GM18868 (cell line): ENCODE measurements around the gene RIMKLB.
"Not testable (repeated sequence)": the region's sequence is repeated elsewhere in the genome, so short reads cannot be mapped to it uniquely, and the experiment has no call there.

Source experiments
- ATAC-seq: cut with Tn5 transposase; IDR thresholded peaks from one replicate; pipeline ENCODE4 v1.9.1; 2021; ENCODE audit warnings: mild to moderate bottlenecking, moderate library complexity; ENCODE audit not compliant: unreplicated experiment

The RIMKLB gene

DNA sequence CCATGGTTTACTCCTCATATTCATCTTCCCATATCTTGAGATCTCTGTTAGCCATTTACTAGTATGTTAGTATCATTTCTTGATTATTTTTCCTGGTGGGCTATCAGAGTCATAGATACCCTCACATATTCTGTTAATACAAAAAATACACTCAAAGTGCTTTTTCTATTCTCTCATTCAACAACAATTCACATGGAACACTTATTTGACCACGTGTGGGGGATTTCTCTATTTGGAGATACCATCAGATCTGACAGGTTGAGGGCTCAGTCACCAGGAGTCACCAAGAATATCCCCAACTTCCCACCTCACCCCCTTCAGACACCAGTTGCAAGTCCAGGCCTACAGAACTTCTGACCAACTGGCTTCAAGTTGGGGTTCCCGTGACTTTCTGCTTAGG, 72.7 kb downstream of the RIMKLB start:
- no peak for ATAC-seq

DNA sequence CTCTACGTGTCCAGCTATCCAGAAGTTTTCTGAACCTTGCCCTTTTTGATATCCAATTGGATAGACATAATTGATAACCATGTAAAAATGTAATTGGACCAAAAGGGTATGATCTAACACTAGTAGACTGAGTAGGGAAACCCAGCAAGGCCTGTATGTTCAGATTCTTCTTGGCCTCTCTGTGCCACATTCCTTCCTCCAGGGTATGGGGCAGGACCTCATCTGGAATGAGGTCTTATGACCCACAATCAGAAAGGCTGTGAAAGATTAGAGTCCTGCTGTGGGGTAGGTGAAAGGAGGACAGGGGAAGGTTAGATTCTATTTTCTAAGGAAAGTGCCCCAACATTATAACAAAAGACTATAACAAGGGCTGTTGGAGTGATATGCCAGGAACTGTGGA, 73.3 kb downstream of the RIMKLB start:
- no peak for ATAC-seq

DNA sequence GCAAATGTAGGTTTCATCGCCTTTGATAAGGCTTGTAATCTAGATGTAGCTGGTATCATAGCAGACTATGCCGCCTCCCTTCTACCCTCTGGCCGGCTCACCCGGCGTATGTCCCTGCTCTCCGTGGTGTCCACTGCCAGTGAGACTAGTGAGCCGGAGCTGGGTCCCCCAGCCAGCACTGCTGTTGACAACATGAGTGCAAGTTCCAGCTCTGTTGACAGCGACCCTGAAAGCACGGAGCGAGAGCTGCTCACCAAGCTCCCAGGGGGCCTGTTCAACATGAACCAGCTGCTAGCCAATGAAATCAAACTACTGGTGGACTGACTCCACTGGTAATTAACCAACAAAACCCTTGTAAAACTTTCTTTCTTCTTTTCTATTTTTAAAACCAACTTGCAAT, 75.7 kb downstream of the RIMKLB start:
- no peak for ATAC-seq

DNA sequence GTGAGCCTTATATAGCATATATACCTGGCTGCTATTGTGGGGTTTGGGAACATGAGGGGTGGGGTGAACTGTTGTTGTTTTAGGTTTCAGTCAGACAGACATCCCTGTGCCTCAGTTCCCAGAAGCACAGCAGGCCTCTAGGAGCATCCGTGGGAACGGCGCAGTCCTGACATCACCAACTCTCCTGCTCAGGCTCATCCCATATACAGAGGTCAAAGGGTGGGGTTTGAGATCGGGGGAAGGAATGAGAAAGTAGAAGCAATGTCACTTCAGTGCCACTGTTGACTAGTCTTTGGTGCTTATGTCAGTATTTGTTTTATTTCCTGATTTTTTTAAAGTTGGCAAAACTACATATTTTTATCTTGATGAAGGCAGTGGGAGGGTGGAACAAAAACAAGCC, 81.5 kb downstream of the RIMKLB start:
- ATAC-seq, result no peak

DNA sequence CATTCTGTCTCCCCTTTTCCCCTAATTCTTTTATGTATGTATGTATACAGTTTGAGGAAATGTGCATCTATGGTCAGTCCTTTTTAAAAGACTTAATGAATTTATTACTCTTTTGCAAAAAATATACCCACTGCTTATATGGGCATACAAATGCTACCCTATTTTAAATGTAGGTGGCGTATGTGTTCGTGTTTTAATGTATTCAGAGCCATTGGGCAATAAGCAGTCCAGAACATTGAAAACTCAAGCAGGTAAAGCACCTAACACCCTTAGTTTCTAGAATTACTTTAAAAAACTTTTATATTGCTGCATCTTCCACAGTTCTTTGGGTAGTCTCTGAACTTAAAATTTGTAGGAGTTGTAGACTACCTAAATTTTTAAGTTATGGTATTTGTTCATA, 82.1 kb downstream of the RIMKLB start:
- no peak for ATAC-seq

DNA sequence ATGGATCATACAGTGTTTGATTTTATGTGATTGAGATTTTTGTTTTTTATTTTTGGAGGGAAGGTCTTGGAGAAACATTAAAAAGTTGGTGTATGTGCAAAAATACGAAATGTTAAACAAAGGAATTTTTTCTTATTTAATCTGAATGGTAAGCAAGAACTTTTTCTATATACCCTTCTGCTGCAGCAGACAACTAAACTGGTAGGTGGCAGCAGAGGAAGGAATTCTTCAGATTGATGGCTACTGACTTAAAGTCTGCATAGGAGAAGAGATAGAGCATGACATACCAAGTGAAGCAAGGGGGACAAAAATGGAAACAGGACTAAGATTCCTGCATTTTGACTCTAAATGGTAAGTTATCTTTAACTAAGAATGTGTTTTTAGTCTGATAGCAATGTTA, 82.6 kb downstream of the RIMKLB start:
- no peak for ATAC-seq

DNA sequence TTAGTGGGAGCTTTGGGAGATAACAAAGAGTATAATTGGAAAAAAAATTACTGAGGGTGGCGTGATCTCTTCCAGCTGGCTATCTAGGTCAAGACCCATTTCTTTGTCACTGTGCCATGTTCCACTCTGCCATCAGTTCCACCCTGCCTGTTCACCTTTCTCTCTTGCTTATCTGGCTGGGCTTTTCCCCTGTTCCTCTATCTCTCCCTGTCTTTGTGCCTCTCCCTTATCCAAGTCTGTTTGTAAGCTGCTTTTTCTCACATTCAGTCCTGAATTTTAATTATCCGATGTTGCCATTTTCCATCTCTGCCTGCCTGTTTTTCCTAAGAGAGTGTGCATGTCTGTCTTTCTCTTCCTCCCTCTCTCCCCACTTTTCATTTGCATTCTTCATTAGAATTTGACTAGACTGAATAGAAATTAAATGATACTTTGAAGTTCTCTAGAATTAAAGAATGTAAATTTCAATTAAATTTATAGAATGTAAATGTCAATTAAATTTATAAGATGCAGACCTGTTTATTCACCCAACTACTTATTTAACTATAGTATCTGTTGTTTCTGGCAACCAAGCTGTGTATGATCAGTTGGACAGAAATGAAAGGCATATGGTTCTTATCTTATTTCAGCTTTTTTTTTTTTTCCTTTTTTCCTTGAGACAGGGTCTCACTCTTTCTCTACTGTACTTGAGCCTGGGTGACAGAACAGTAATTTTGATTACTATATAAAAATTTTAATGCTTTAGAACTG, 83.8 kb downstream of the RIMKLB start:
- ATAC-seq, result no peak

DNA sequence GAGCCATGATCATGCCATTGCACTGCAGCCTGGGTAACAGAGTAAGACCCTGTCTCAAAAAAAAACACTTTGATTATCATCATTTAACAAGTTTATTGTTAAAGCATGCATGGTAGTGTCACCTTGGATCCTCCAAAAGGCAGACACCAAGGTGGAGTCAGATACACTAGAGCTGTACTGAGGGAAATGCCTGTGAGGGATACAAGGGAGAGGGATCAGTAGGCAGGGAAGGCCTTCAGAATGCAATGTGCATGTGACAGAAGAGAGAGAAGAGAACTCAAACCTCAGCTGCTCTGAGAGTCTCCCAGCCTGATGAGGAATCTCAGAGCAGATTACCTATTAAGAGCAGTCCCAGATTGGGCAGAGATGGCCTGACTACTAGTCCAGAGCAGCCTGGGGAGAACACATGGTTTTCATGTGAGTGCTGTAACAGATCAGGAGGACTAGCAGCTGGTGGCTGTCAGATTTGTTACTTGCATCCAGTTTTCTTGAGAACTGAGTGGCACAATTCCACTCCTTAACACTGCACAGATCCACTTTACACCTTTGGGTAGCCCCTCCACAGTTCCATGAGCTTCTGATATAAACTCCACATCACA, 86.6 kb downstream of the RIMKLB start:
- no peak for ATAC-seq

DNA sequence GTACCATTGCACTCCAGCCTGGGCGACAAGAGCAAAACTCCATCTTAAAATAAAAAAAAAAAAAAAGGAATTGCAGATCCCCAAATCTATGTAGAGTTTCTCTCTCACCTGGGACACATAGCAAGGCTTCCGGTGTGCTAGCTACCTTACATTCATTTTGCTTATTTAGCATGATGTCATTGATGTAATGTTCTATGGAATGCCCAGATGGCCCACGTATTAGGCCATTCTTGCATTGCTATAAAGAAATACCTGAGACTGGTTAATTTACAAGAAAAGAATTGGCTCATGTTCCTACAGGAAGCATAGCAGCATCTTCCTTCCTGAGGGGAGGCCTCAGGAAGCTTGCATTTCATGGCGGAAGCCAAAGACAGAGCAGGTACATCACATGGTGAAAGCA, 87.7 kb downstream of the RIMKLB start:
- no peak for ATAC-seq

DNA sequence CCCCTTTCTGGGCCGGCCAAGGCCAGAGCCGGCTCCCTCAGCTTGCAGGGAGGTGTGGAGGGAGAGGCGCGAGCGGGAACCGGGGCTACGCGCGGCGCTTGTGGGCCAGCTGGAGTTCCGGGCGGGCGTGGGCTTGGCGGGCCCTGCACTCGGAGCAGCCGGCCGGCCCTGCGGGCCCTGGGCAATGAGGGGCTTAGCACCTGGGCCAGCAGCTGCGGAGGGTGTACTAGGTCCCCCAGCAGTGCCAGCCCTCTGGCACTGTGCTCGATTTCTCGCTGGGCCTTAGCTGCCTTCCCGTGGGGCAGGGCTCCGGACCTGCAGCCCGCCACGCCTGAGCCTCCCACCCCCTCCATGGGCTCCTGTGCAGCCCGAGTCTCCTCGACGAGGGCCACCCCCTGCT, 89.4 kb downstream of the RIMKLB start:
- ATAC-seq, result not testable (repeated sequence)

DNA sequence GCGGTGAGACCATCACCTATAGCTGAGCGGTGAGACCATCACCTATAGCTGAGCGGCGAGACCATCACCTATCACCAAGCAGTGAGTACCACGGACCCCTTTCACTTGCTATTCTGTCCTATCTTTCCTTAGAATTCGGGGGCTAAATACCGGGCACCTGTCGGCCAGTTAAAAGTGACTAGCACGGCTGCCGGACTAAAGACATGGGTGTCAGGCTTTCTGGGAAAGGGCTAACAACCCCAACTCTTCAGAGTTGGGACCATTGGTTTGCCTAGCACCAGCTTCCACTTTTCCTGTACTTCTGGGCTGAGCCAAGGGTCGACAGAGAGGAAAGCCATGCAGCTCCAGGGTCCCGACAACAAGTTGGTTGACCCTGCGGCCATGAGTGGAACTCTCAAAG, 90.9 kb downstream of the RIMKLB start:
- ATAC-seq, result not testable (repeated sequence)

DNA sequence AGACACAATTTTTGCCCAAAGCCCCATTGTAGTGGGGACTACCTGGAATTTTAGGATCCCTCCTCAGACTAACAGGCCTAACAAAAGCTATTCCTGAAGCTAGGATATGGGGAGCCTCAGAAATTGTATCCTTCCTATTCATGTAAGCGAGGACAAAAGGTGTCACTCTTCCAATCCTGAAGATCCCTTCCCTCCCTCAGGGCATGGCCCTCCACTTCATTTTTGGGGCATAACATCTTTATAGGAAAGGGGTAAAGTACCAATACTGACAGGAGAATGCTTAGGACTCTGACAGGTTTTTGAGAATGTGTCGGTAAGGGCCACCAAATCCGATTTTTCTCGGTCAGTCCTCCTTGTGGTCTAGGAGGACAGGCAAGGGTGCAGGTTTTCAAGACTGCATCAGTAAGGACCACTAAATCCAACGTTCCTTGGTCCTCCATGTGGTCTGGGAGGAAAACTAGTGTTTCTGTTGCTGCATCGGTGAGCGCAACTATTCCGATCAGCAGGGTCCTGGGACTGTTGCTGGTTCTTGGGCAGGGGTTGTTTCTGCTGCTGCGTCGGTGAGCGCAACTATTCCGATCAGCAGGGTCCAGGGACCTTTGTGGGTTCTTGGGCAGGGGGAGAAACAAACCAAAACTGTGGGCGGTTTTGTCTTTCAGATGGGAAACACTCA, 91.7 kb downstream of the RIMKLB start:
- not testable (repeated sequence) for ATAC-seq

DNA sequence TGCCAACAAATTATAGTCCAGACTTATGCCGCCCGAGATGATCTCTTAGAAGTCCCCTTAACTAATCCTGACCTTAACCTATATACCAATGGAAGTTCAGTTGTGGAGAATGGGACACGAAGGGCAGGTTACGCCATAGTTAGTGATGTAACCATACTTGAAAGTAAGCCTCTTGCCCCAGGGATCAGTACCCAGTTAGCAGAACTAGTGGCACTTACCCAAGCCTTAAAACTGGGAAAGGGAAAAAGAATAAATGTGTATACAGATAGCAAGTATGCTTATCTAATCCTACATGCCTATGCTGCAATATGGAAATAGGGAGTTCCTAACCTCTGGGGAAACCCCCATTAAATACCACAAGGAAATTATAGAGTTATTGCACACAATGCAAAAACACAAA, 95.4 kb downstream of the RIMKLB start:
- not testable (repeated sequence) for ATAC-seq

DNA sequence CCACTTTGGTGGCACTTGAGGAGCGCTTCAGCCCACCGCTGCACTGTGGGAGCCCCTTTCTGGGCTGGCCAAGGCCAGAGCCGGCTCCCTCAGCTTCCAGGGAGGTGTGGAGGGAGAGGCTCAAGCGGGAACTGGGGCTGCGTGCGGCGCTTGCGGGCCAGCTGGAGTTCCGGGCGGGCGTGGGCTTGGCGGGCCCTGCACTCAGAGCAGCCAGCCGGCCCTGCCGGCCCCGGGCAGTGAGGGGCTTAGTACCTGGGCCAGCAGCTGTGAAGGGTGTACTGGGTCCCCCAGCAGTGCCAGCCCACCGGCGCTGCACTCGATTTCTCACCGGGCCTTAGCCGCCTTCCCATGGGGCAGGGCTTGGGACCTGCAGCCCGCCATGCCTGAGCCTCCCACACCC, 96.8 kb downstream of the RIMKLB start:
- not testable (repeated sequence) for ATAC-seq

DNA sequence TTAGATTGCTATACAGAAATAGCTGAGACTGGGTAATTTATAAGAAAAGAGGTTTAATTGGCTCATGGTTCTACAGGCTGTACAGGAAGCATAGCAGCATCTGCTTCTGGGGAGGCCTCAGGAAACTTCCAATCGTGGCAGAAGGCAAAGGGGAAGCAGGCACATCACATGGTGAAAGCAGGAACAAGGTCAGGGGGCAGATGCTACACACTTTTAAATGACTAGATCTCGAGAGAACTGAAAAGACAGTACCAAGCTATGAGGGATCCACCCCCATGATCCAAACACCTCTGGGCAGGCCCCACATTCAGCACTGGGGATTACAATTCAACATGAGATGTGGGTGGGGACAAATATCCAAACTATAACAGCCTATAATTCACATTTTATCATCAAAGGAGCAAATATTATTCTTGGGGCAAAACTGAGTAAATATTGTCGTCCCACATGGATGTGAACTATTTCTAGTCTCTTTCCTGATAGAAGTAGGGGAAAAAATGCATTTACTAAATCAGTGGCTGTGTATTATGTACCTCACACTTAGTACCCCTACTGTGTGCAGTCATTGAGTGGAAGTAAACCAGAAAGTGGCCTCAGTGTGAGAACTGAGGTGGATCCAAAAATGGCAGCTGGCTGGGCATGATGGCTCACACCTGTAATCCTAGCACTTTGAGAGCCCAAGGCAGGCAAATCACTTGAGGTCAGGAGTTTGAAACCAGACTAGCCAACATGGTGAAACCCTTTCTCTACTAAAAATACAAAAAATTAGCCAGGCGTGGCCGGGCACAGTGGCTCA, 99.2 kb downstream of the RIMKLB start:
- ATAC-seq, result no peak

DNA sequence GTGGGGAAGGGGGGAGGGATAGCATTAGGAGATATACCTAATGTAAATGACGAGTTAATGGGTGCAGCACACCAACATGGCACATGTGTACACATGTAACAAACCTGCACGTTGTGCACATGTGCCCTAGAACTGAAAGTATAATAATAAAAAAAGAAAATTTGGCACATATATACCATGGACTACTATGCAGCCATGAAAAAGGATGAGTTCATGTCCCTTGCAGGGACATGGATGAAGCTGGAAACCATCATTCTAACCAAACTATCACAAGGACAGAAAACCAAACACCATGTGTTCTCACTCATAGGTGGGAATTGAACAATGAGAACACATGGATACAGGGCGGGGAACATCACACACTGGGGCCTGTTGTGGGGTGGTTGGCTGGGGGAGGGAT, 103.4 kb downstream of the RIMKLB start:
- not testable (repeated sequence) for ATAC-seq

DNA sequence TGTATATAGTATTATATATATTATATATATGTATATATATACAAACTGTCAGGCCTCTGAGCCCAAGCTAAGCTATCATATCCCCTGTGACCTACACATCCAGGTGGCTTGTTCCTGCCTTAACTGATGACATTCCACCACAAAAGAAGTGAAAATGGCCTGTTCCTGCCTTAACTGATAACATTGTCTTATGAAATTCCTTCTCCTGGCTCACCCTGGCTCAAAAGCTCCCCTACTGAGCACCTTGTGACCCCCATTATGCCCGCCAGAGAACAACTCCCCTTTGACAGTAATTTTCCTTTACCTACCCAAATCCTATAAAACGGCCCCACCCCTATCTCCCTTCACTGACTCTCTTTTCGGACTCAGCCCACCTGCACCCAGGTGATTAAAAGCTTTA, 107.0 kb downstream of the RIMKLB start:
- not testable (repeated sequence) for ATAC-seq

DNA sequence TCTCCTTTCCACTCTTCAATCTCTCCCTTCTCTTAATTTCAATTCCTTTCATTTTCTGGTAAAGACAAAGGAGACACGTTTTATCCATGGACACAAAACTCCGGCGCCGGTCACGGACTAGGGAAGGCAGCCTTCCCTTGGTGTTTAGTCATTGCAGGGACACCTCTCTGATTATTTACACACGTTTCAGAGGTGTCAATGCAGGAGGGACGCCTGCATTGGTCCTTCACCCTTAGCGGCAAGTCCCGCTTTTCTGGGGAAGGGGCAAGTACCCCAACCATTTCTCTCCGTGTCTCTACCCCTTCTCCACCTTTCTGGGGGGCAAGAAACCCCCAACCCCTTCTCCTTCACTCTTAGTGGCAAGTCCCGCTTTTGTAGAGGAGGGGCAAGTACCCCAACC, 107.7 kb downstream of the RIMKLB start:
- ATAC-seq, result not testable (repeated sequence)

DNA sequence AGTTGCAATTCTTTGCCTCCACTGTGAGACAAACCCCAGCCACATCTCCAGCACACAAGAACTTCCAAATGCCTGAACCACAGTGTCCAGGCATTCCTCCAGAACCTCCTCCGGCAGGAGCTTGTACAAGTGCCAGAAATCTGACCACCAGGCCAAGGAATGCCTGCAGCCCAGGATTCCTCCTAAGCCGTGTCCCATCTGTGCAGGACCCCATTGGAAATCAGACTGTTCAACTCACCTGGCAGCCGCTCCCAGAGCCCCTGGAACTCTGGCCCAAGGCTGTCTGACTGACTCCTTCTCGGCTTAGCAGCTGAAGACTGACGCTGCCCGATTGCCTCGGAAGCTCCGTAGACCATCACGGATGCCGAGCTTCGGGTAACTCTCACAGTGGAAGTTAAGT, 109.3 kb downstream of the RIMKLB start:
- not testable (repeated sequence) for ATAC-seq

DNA sequence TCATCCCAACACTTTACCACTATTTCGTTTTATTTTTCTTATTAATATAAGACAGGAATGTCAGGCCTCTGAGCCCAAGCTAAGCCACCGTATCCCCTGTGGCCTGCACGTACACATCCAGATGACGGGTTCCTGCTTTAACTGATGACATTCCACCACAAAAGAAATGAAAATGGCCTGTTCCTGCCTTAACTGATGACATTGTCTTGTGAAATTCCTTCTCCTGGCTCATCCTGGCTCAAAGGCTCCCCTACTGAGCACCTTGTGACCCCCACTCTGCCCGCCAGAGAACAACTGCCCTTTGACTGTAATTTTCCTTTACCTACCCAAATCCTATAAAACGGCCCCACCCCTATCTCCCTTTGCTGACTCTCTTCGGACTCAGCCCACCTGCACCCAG, 112.3 kb downstream of the RIMKLB start:
- not testable (repeated sequence) for ATAC-seq

DNA sequence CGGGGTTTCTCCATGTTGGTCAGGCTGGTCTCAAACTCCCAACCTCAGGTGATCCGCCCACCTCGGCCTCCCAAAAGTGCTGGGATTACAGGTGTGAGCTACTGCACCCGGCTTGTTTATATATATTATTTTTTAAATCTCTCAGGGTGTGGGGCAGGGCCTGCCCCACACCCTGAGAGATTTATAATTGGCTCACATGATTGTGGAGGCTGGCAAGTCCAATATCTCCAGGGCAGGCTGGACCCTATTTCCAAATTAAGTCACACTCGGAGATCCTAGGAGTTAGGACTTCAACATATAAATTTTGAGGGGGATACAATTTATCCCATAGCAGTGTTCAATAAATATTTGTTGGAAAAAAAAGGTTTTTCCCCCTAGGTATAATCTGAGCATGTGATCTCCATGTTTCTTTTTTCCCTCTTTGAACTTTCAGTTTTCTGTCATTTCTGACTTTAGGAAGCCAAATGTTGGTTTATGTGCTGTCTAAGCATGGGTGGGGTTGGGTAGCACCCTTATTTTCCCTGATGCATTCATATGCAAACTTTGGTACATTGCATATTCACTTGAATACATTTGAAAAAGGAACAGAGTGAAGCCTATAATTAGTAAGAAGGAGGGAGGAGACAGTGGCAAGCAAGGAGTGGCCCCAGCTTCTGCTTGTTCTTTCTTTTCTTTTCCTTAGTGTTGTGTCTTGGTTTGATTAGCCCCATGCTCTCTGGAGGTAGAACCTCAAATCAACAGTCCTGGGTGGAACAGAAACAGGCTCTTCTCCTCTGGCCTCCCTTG, 116.0 kb downstream of the RIMKLB start:
- no peak for ATAC-seq
